HCT116 (cell line): ENCODE results near the gene S100A7A. TPM values are rescaled to one million over a fixed set of nuclear protein-coding genes. Genes with fewer than 3 reads are reported as not detected.

Source experiments
- ATAC-seq: fragments of 200-7000 bp; cut with Tn5 transposase; 2 replicates; pipeline ENCODE4 v1.9.1; 2020; ENCODE audit warnings: mild to moderate bottlenecking, moderate library complexity
- BruUV-seq: library from RNA; stranded (reverse); fragments of 400-500 nt; replicated peaks from 2 replicates; lab custom pipeline; 2021; lab: Mats Ljungman, UMichigan
- CTCF ChIA-PET: fragments of 300-600 bp; sonication (Branson Sonifier 250); formaldehyde crosslinking; loops from one replicate; lab custom pipeline; 2021; ENCODE audit warnings: antibody characterized with exemption; lab: Charles Lee
- POLR2A ChIA-PET: fragments of 300-600, 350-600 bp; sonication (Branson Sonifier 250); formaldehyde crosslinking; loops from one replicate; lab custom pipeline; 2021; ENCODE audit warnings: antibody characterized with exemption; lab: Charles Lee
- RAD21 ChIA-PET, 2 experiments: fragments of 300-600 bp; sonication (Branson Sonifier 250); formaldehyde crosslinking; loops; one replicate each; lab custom pipeline; 2023; ENCODE audit warnings: low total read pairs in 2 of 2; ENCODE audit not compliant: uncharacterized antibody in 2 of 2, unreplicated experiment in 2 of 2, low non-redundant PET in 1 of 2; lab: Charles Lee
- DNase-seq: peaks from one replicate; pipeline ENCODE4 v3.0.0-alpha.2; 2010; ENCODE audit warnings: low read depth, low spot score
- H2AFZ ChIP-seq: fragments of 200-600 bp; shearing (Covaris generic), sonication (generic); 2 replicates; pipeline ENCODE4 v1.6.1; 2017; ENCODE audit warnings: low read depth, mixed run types, mixed read lengths, antibody characterized with exemption, low read length; ENCODE audit not compliant: poor library complexity, severe bottlenecking
- H3K27ac ChIP-seq: 2 replicates; pipeline ENCODE4 v1.5.1; 2012; ENCODE audit warnings: low read depth, low read length
- H3K27me3 ChIP-seq: fragments of 200-600 bp; sonication (generic); 2 replicates; pipeline ENCODE4 v1.6.1; 2016; ENCODE audit warnings: mixed run types, low read length, mixed read lengths; ENCODE audit not compliant: insufficient read depth
- H3K36me3 ChIP-seq, 2 experiments: fragments of 200-500 bp in 1 of 2; fragments of 200-600 bp in 1 of 2; sonication (Bioruptor generic) in 1 of 2; sonication (generic) in 1 of 2; 2 replicates each; pipeline versions ENCODE4 v1.5.1 to v1.6.1; 2014 to 2016; ENCODE audit warnings: low read length in 2 of 2, inconsistent platforms in 1 of 2, mixed read lengths in 1 of 2, mixed run types in 1 of 2; ENCODE audit not compliant: insufficient read depth in 2 of 2, control insufficient read depth in 1 of 2
- H3K4me1 ChIP-seq, 2 experiments: fragments of 200-600 bp in 1 of 2; sonication (generic) in 1 of 2; 2 replicates each; pipeline versions ENCODE4 v1.5.1 to v1.6.1; 2012 to 2017; ENCODE audit warnings: low read length in 2 of 2, inconsistent platforms in 1 of 2, mild to moderate bottlenecking in 1 of 2, mixed read lengths in 1 of 2, mixed run types in 1 of 2, moderate library complexity in 1 of 2; ENCODE audit not compliant: insufficient read depth in 2 of 2, control insufficient read depth in 1 of 2
- H3K4me2 ChIP-seq: fragments of 200-600 bp; sonication (generic); 2 replicates; pipeline ENCODE4 v1.6.1; 2017; ENCODE audit warnings: mixed run types, low read length, mixed read lengths
- H3K4me3 ChIP-seq, 2 experiments: fragments of 200-600 bp in 1 of 2; sonication (generic) in 1 of 2; replicated peaks in 1 of 2; 2 replicates each; pipeline ENCODE4 v1.5.1; 2011 to 2016; ENCODE audit warnings: low read length in 2 of 2, control low read depth in 1 of 2, low read depth in 1 of 2, mild to moderate bottlenecking in 1 of 2, mixed read lengths in 1 of 2, mixed run types in 1 of 2
- H3K79me2 ChIP-seq: fragments of 200-600 bp; sonication (generic); 2 replicates; pipeline ENCODE4 v1.6.1; 2017; ENCODE audit warnings: mild to moderate bottlenecking, mixed run types, low read length, moderate library complexity, mixed read lengths; ENCODE audit not compliant: insufficient read depth
- H3K9ac ChIP-seq: fragments of 200-600 bp; sonication (generic); 2 replicates; pipeline ENCODE4 v1.6.1; 2016; ENCODE audit warnings: low read length, mixed read lengths
- H3K9me2 ChIP-seq: fragments of 200-600 bp; sonication (generic), shearing (Covaris generic); 2 replicates; pipeline ENCODE4 v1.6.1; 2017; ENCODE audit warnings: mixed run types, mild to moderate bottlenecking, moderate library complexity; ENCODE audit not compliant: insufficient read depth
- H3K9me3 ChIP-seq, 2 experiments: fragments of 200-500 bp in 1 of 2; fragments of 200-600 bp in 1 of 2; sonication (Bioruptor generic) in 1 of 2; sonication (generic) in 1 of 2; 2 replicates each; pipeline ENCODE4 v1.6.1; 2014 to 2017; ENCODE audit warnings: low read length in 2 of 2, mixed read lengths in 2 of 2, inconsistent platforms in 1 of 2, low read depth in 1 of 2, mild to moderate bottlenecking in 1 of 2, mixed run types in 1 of 2, moderate library complexity in 1 of 2; ENCODE audit not compliant: control insufficient read depth in 1 of 2, insufficient read depth in 1 of 2
- H4K20me1 ChIP-seq: fragments of 200-600 bp; sonication (generic), shearing (Covaris generic); 2 replicates; pipeline ENCODE4 v1.6.1; 2017; ENCODE audit warnings: mixed run types, mild to moderate bottlenecking, moderate library complexity; ENCODE audit not compliant: insufficient read depth
- EGR1 ChIP-seq: IDR thresholded peaks from 2 replicates; pipeline ENCODE4 v1.6.1; 2012; ENCODE audit warnings: low read depth
- EZH2 ChIP-seq: fragments of 200-600 bp; sonication (generic); IDR thresholded peaks from 2 replicates; pipeline ENCODE4 v1.6.1; 2017; ENCODE audit warnings: antibody characterized with exemption, mixed run types
- FOSL1 ChIP-seq: IDR thresholded peaks from 2 replicates; pipeline ENCODE4 v1.6.1; 2012; ENCODE audit warnings: low read depth
- JUND ChIP-seq: IDR thresholded peaks from 2 replicates; pipeline ENCODE4 v1.6.1; 2012
- POLR2A ChIP-seq: IDR thresholded peaks from 2 replicates; pipeline ENCODE4 v1.7.0; 2011; ENCODE audit warnings: borderline replicate concordance; ENCODE audit not compliant: insufficient read depth, insufficient read length; ENCODE audit errors: extremely low read depth
- RAD21 ChIP-seq: IDR thresholded peaks from 2 replicates; pipeline ENCODE4 v1.6.1; 2012; ENCODE audit warnings: low read depth, mild to moderate bottlenecking
- SIN3A ChIP-seq: IDR thresholded peaks from 2 replicates; pipeline ENCODE4 v1.6.1; 2012; ENCODE audit warnings: low read depth
- ZFX ChIP-seq: fragments of 450-650 bp; IDR thresholded peaks from 2 replicates; pipeline ENCODE4 v1.6.1; 2017
- ZNF274 ChIP-seq: fragments of 200-500 bp; sonication (Bioruptor generic); IDR thresholded peaks from 2 replicates; pipeline ENCODE4 v1.6.1; 2014; ENCODE audit warnings: mild to moderate bottlenecking, low read depth, low read length, inconsistent platforms
- intact Hi-C: fragments of 100-400 bp; cut with micrococcal nuclease; formaldehyde crosslinking; loops from 2 replicates; pipeline ENCODE4 v1.10.0; 2022
- total RNA-seq: library from RNA; stranded (reverse); gene quantifications from one replicate; pipeline ENCODE4 v1.2.1, GENCODE V29; 2021; ENCODE audit not compliant: unreplicated experiment
- TF ChIP-seq, protein P1 (sequence below): IDR thresholded peaks from 2 replicates; pipeline ENCODE4 v1.6.1; 2012

The S100A7A gene
- total RNA-seq, 1 experiment from 2014 or later: not detected

DNA sequence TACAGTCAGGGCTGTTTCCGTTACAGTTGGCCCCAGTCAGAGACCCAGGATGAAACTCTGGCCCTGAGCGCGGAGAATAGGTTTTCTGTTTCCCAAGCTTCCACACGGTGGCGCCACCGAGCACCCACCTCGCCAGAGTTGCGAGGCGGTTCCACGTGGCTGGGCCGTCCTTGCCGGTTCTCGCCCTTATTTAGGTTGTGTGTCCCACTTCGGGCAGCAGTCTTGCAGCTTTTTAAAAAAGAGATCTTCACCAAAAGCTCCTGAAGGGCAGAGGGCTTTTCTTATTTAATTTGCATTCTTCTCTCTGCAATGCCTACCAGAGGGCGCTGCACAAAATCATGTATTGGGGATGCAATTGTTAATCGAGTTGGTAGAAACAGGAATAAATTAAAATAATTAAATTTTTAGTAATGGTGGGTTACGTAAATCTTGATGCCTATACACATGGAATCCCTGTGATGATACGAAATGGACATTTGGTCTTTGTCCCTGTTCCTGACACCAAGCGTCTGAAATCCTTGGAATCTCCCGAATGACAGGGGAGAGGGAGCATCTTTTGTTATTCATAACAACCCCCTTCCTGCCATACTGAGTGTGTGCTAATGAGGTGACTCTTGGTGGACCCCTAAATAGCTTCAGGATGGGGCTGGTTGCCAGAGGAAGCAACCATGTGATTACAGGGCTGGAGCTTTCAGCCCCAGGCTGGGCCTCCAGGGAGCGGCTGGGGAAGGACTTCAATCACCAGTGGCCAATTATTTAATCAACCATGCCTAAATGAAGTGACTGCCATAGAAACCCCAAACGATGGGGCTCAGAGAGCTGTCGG, 49.7 kb downstream of the S100A7A start (continued):
- TF ChIP-seq POLR2A (no peak), EZH2 (no peak), EGR1 (no peak)
- TF ChIP-seq, protein P1, sequence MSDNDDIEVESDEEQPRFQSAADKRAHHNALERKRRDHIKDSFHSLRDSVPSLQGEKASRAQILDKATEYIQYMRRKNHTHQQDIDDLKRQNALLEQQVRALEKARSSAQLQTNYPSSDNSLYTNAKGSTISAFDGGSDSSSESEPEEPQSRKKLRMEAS: peak; percentile 99

DNA sequence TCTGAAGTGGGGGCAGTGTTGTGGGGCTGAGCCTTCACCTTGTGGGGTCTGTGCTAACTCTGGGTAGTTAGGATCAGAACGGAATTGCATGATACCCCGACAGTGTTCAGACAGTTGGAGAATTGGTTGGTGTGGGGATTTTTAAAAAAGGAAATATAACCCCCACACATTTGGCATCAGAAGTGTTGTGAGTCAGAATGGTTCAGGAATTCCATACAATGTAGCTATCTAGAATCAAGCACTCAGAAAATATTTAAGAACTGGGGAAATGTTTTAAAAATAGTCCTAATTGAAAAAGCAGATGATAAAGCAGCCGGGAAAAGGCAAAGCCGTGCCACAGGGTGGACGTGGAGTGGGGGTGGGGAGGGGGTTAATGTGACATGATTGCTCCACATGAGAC, 50.6 kb downstream of the S100A7A start:
- ChIA-PET RAD21 (no interaction called here), POLR2A (no interaction called here), CTCF (interaction anchor here (1.8 kb wide), 1 partner anchor 28 kb away, joined by 5 read pairs; no protein-coding TSS in a partner anchor)
- Histone ChIP-seq H3K4me3 (no peak overlapping the region), H3K79me2 (no peaks in the 10 kb centered on the region), H3K4me1 (peaks cover 0 to 3% of the 10 kb centered on the region in 2 experiments; a peak in 1 of 4 replicates), H3K9me2 (no peaks in the 10 kb centered on the region), H3K27me3 (peaks cover 22% of the 10 kb centered on the region), H3K4me2 (no peak overlapping the region), H3K9me3 (peaks cover 0 to 3% of the 10 kb centered on the region in 2 experiments; a peak in 2 of 4 replicates), H3K9ac (no peak overlapping the region), H3K27ac (no peak overlapping the region), H4K20me1 (no peaks in the 10 kb centered on the region), H3K36me3 (no peaks in the 10 kb centered on the region), H2AFZ (no peak overlapping the region)
- no TSS peak for BruUV-seq
- ATAC-seq (no peak), DNase-seq (no peak)
- intact Hi-C loops: no loop called here
- no peak for TF ChIP-seq POLR2A
- TF ChIP-seq ZFX: no peak
- TF ChIP-seq ZNF274: no peak

DNA sequence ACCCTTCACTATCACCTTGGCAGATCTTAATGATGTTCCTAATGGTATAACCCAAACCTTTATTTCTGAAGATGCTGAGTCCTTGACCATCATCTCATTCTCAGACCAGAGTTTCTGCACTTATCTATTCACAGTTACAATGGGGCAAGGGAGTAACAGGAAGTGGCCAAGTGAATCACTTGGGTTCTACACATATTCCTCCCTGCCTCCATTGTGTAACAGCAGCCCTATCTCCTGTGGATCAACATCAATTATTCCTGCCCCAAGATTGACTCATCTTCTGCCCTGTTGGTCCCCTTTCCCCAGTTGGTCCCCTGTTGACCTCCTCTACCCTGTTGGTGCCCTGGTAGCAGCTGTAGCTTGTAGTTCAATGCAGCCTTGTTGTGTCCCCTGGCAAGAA, 54.4 kb downstream of the S100A7A start:
- Histone ChIP-seq H3K79me2 (no peaks in the 10 kb centered on the region), H3K27ac (no peak overlapping the region), H3K4me3 (no peak overlapping the region), H3K9me3 (peaks cover 0 to 3% of the 10 kb centered on the region in 2 experiments; a peak in 2 of 4 replicates), H3K9me2 (no peaks in the 10 kb centered on the region), H3K27me3 (no peaks in the 10 kb centered on the region), H3K4me1 (peaks cover 0 to 3% of the 10 kb centered on the region in 2 experiments; a peak in 1 of 4 replicates), H3K9ac (no peak overlapping the region), H4K20me1 (no peaks in the 10 kb centered on the region), H3K4me2 (no peak overlapping the region), H2AFZ (no peak overlapping the region), H3K36me3 (no peaks in the 10 kb centered on the region)
- intact Hi-C loops: no loop called here
- ChIA-PET RAD21 (no interaction called here), POLR2A (no interaction called here), CTCF (no interaction called here)
- no peak for TF ChIP-seq JUND
- no peak for TF ChIP-seq SIN3A
- TF ChIP-seq RAD21: no peak
- no peak for TF ChIP-seq FOSL1
- TF ChIP-seq ZNF274: no peak
- ATAC-seq: no peak
- BruUV-seq: no TSS peak
- DNase-seq: no peak

Other genes starting within 250 kb of the S100A7A start
- not detected for gene LELP1, start 213.1 kb upstream of the S100A7A start, total RNA-seq
- not detected for gene PRR9, start 198.9 kb upstream of the S100A7A start, total RNA-seq
- gene LORICRIN, start 156.8 kb upstream of the S100A7A start, total RNA-seq: not detected
- not detected for gene PGLYRP3, start 103.6 kb upstream of the S100A7A start, total RNA-seq
- gene PGLYRP4, start 67.7 kb upstream of the S100A7A start, total RNA-seq: not detected
- gene S100A9, start 58.7 kb upstream of the S100A7A start, total RNA-seq: 0.59 TPM
- gene S100A12, start 40.9 kb upstream of the S100A7A start, total RNA-seq: not detected
- 1.4 TPM for gene S100A8, start 25.4 kb upstream of the S100A7A start, total RNA-seq
- not detected for gene S100A7, start 44.1 kb downstream of the S100A7A start, total RNA-seq
- gene S100A6, start 119.5 kb downstream of the S100A7A start, total RNA-seq: 1,633 TPM
- 6.0 TPM for gene S100A5, start 124.4 kb downstream of the S100A7A start, total RNA-seq
- gene S100A4, start 129.3 kb downstream of the S100A7A start, total RNA-seq: 384 TPM
- gene S100A3, start 132.7 kb downstream of the S100A7A start, total RNA-seq: 4.2 TPM
- 24.8 TPM for gene S100A2, start 149.3 kb downstream of the S100A7A start, total RNA-seq
- 196 TPM for gene S100A16, start 196.6 kb downstream of the S100A7A start, total RNA-seq
- 252 TPM for gene S100A14, start 199.8 kb downstream of the S100A7A start, total RNA-seq
- 143 TPM for gene S100A13, start 211.0 kb downstream of the S100A7A start, total RNA-seq
- gene S100A1, start 211.9 kb downstream of the S100A7A start, total RNA-seq: 0.30 TPM
- gene CHTOP, start 217.5 kb downstream of the S100A7A start, total RNA-seq: 110 TPM
- gene SNAPIN, start 242.2 kb downstream of the S100A7A start, total RNA-seq: 39.1 TPM